Ecto neural progenitor cell (in vitro differentiated cells): ENCODE results near the gene RXFP4.
"Not testable (repeated sequence)": the region's sequence is repeated elsewhere in the genome, so short reads cannot be mapped to it uniquely, and the experiment has no call there.

Source experiments
- DNase-seq: peaks from one replicate; pipeline ENCODE4 v3.0.0-alpha.2; 2018; ENCODE audit warnings: low spot score

The RXFP4 gene, protein sequence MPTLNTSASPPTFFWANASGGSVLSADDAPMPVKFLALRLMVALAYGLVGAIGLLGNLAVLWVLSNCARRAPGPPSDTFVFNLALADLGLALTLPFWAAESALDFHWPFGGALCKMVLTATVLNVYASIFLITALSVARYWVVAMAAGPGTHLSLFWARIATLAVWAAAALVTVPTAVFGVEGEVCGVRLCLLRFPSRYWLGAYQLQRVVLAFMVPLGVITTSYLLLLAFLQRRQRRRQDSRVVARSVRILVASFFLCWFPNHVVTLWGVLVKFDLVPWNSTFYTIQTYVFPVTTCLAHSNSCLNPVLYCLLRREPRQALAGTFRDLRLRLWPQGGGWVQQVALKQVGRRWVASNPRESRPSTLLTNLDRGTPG

DNA sequence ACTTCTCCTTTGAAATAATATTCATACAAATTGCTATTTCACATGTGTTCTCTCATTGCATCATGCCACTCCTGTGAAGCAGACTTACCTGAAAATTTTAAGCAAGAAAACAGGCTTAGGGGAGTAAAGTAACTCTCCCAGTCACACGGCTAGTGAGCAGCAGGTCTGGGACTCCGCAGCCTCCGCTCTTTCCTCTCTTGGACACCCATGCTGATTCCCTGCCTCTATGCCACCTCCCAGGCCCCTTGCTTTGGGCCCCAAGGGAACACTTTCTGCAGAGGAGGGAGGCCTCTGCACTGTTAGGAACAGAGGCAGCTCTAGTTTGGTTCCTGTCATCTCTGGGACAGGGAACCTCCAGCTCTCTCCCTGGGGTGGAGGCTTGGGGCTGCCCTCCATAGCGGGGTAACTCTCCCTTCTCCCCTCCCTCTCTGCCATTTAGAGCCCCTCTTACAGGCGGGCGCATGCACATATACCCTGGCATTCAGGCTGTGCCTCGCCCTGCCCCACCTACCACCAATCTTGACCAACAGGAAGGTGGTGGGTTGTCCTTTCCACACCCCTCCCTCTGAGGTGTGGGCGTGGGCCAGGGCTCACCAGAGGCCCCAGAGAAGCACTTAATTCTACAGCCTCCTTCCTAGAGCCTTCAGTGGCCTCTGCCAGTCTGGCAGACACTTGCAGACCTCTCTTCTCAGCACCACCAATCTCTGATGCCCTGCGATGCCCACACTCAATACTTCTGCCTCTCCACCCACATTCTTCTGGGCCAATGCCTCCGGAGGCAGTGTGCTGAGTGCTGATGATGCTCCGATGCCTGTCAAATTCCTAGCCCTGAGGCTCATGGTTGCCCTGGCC is at the start of gene RXFP4:
Gene RXFP4, plus strand, starts transcription at position 646 of the 852 bp plus-strand sequence. Its CDS starts 72 bp downstream, at position 718.
- DNase-seq: no peak

DNA sequence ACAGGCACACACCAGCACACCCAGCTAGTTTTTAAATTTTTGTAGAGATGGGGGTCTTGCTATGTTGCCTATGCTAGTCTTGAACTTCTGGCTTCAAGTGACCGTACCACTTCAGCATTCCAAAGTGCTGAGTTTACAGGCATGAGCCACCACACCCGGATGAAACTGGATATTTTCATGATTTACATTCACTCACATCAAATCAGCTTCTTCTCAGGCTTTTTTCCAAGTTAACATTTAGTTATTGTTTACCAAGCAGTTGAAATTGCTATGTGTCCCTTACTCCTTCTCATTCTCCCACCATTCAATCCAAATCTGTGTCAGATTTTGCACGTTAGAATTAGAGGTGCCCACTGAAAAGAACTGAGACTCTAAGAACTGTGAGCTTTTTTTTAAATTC is 48.6 kb upstream of the RXFP4 start:
- no peak for DNase-seq

DNA sequence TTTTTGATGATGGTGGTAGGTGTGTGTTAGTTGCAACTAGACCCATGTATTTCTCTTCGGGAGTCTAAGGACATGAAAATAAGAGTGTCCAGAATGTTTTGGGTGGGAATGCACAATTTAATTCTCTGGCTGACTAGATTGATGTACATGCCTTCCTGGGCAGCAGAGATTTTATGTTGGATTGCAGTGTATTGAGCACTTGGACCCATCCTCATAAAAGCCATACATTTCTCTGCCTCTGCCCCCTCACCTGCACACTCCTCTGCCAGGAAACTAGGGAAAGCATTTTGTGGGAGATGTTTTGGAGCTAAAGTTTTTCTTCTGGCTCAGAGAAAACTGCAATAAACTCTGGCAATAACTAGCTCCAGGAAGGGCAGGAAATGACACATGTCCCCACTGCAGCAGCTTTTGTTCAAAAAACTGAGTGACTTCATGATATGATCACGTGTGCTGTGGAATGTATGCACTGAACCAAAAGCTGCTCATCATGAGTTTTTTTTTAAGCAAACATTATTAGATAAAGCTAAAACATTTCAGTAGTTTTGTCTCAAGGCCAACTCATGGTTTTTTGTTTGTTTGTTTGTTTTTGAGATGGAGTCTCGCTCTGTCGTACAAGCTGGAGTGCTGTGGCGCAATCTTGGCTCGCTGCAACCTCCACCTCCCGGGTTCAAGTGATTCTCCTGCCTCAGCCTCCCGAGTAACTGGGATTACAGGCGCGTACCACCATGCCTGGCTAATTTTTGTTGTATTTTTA is 47.9 kb upstream of the RXFP4 start:
- no peak for DNase-seq

DNA sequence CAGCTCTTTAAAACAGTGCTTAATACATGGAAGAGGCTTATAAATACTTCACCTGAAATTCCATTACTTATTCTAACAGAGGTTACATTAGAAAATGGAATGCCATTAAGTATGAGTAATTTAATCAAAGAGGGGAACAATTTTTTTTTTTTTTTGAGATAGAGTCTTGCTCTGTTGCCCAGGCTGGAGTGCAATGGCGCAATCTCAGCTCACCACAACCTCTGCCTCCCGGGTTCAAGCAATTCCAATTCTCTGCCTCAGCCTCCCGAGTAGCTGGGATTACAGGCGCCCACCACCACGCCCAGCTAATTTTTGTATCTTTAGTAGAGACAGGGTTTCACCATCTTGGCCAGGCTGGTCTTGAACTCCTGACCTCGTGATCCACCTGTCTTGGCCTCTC is 45.8 kb upstream of the RXFP4 start:
- not testable (repeated sequence) for DNase-seq

DNA sequence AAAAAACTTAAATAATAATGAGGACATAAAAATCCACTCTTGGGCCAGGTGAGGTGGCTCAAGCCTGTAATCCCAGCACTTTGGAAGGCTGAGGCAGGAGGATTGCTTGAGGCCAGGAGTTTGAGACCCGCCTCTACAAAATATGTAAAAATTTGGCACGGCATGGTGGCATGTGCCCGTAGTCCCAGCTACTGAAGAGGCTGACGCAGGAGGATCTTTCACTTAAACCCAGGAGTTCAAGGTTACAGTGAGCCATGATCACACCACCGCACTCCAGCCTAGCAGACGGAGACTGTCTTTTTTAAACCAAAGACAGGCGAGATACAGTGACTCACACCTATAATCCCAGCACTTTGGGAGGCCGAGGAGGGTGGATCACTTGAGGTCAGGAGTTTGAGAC is 45.0 kb upstream of the RXFP4 start:
- DNase-seq: not testable (repeated sequence)

DNA sequence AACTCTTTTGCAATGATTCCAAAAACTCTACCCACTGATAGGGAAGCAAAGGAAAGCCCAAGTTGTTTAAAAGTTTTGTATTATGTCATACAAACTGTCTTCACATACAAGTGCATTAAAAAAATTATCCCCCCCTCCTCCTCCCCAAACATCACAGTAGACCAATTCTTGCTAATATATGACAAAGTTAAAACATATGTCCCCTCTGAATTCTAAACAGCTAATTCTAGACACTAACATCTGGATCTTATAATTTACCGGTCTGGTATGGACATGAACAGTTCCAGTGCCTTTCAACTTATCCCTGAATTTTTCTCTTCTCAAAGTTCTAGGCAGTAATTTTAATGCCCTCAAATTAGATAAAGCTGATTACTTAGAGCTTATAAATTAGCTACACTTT is 43.7 kb upstream of the RXFP4 start:
- DNase-seq: no peak

DNA sequence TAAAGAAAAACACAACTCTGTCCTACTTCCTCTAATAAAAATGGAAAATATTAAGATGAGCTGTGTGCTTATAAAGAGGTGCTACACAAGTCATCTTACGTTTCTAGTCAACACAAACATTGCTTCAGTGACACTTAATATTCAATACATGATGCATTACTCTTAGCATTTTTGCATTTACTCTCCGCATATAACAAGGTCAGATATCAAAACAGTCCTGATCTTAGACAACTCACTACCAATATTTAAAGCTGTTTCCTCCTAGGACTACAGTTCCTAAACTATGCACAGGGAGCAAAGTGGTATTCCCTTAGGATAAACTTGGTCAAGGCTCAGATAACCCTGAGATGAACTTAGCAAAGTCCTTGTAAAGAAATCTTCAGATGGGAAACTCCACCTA is 42.5 kb upstream of the RXFP4 start:
- DNase-seq: no peak

DNA sequence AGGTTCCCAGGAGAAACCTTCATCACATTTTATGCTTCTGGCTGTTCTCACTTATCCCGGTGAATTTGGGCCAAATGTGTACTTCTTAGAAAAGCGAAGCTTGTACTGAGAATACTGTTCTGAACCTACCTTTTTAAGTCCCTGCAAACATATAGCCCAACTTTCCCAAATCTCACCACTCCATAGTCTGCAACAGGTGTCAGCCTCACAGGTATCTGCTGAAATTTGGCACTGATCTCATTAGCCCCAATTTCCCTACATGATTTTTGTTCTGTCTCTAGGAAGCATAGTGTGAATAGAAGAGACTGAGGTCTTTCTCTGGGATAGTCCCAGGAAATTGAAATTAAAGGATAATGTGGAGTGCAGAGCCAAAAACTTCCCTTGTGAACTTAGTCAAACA is 41.8 kb upstream of the RXFP4 start:
- DNase-seq: no peak

DNA sequence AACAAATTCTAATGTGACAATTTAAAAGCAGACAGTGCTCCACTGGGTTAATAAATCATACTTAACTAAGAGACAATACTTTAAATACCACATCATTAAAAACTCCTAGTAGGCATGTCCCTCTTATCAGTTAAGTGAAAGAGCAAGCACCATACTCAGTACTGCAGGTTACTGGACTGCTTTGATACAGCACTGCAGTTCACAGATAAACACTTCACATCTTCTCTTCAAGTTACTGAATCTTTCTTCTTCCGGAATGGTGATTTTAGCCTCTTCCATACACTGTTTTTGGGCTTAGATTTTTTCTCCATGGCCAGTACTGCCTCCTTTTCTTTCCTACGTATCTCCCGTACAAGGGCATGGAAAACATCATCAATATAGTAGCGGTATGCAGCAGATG is 41.3 kb upstream of the RXFP4 start:
- DNase-seq: no peak

DNA sequence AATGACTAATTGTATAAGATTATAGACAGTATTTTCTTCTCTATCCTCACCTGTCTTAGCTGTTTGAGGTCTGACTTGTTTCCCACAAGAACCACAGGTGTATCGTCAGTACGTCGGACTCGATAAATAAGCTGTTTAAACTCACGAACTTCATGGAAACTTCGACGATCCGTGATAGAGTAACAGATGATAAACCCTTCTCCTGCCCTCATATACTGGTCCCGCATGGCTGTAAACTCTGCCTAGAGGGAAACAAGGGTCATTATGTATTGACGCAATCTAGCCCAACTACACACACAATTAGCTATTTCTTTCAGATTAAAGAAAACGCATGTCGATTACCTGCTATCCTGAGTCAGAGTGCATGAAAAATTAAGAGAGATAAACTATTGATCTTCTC is 37.2 kb upstream of the RXFP4 start:
- DNase-seq: no peak

DNA sequence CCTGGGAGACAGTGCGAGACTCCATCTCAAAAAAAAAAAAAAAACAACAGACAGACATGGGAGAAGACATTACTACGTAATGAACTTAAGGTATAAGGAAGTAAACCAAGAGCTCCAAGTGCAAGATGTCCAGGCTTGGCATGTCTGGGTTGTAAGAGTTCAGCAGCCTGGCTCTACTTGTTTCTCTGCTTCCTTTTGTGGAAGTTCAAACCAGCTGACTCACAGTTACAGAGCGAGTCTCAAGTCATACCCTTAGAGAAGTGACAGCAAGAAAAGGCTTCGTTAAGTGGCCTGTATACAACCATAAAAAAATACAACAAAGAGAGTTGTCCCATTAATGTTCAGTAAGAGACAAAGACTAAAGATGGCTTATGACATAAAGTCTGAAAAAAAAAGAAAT is 31.5 kb upstream of the RXFP4 start:
- DNase-seq: no peak

DNA sequence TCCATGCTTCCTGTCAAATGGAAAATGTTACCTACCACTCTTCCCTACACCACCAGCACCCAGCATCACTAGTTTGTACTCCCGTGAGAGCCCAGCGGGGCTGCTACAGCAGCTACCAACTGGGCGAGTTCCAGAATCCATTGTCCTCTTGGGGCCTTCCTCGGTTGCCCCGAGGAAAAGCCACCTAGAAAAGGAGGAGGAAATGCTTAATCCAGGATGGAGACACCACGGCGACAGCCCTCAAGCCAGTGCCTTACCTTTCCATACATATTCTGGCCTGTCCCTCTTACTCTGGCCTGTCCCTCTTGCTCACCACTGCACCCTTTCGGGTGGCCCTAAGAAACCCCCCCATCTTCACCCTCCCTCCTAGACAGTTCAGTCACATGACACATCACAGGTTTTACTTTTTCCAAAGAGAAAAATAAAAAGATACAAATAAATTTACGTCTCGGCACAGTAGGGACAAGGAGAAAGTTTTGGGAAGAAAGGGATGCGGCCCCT is 30.8 kb upstream of the RXFP4 start:
- DNase-seq: peak; percentile 51

DNA sequence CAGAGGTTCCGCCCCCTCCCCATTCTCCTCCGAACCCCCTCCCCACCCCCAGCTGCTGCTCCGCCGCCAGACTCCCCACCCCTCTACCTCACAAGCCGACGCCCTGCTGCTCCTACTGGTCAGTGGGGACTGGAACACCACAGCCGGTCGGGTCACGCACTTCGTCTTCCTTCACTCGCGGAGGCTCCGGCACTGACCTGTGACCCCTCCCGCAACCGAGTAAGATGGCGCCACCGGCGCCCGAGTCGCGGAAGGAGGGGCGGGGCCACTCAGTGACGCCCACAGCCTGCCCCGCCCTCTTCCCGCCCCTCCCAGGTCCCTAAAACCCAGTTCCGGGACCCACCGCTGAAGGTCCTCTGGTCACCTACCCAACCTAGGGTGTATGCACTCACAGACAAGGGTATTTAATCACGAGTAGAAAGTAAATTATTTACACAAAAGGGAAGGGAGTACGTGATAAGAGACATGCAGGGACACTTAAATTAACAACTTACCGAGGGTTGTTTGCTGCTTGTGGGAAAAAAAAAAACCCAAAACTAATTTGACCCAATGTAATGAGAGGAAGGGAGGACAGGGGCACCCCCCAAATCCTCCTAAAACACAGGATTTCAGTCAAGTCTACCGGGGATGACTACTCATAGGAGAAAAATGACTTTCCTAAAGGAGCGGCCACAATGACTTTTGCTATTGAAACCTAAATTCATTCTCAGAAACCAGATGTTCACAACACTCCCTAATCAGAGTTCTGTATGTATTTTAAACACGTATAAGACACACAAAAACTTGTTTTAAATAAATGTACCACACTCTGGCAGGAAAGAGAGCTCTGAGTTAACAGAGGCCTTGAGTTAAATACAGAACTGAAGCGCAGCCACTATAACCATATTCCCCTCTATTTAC is 30.0 kb upstream of the RXFP4 start, which contains the start of gene RIT1:
Gene RIT1, minus strand, starts transcription at position 194 of the 900 bp plus-strand sequence. CDS start 588 bp downstream, outside the sequence.
- peak; percentile 90 for DNase-seq

DNA sequence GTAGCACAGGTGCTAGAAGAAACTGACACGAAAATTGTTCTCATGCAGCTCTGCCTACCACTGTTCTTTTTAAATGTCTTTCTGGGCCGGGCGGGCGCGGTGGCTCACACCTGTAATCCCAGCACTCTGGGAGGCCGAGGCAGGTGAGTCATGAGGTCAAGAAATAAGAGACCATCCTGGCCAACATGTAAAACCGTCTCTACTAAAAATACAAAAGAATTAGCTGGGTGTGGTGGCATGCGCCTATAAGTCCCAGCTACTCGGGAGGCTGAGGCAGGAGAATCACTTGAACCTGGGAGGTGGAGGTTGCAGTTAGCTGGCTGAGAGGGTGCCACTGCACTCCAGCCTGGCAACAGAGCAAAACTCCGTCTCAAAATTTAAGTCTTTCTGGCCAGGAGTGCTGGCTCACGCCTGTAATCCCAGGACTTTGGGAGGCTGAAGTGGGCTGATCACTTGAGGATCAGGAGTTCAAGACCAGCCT is 29.3 kb upstream of the RXFP4 start:
- no peak for DNase-seq

DNA sequence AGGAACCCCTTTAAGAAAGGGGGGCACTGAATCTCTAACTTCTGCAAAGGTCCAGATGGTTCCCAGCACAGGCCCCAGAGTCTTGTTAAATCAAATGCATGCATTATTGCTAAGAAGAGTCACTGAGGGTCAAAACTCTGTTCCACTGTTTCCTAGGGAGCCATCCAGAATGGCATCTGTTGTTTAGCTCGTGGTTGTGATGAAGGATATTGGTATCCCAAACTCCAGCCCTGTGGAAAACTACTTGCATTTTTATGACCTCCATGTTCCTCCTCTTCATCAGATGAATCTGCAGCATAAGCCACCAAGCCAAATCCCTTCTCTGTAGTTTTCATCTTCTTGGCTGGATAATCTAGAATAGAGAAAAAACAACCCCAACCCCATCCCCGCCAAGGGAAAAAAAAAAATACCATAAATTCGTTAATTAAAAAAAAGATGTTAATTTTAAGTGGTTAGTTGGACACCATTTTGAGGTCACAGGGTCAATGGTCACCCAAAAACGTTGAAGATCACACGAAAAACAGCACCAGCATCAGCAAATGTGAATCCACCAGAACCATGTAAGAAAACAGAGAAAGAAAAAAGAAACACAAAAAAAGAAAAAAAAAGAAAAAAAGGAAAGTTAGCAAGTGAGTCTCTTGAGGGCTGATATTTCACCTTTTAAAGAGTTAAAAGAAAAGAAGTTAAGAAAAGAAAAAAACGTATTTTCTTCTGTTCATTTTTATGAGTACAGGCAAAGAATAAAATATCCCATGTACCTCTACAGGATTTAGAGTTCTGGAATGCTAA is 27.3 kb upstream of the RXFP4 start:
- DNase-seq: no peak

DNA sequence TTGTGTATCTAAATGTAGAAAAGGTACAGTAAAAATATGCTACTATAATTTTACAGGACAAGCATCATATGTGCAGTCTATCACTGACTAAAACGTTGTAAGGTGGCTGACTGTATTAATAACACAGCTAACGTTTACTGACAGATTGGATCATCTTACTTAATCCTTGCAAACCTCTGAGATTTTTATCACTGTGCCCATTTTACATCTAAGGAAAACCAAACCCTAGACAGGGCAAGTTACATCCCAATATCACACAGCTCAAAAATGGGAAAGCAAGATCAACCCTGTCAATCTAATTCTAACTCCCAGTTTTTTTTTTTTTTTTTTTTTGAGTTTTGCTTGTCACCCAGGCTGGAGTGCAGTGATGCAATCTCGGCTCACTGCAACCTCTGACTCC is 22.8 kb upstream of the RXFP4 start:
- no peak for DNase-seq

DNA sequence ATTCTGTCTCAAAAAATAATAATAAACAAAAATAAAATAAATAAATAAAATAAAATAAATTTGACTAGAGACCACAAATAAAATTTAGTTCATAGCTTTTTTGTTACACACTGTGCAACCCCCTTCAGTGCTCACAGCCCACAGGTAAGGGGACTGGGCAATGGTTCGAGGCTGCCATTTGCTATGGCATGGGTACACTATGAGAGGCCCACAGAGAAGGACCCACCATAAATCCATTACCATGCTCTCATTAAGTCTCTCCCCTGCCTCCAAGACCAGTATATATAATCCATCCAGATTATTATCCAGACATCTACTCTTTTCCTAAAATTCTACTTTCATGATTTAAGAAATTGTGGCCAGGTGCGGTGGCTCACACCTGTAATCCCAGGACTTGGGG is 21.6 kb upstream of the RXFP4 start:
- DNase-seq: no peak

DNA sequence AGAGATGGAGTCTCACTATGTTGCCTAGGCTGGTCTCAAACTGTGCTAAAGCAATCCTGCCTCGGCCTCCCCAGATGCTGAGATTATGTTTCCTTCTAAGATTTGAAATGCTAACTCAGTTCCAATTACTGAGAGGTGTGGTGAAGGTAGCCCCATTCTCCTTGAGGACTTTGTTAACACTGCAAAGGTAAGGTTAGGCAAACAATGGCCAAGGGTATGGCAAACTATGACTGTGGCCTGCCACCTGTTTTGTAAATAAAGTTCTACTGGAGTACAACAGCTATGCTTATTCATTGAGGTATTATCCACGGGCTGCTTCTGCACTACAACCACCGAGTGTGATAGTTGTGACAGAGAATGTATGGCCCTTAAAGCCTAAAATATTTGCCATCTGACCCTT is 20.7 kb upstream of the RXFP4 start:
- DNase-seq: no peak

DNA sequence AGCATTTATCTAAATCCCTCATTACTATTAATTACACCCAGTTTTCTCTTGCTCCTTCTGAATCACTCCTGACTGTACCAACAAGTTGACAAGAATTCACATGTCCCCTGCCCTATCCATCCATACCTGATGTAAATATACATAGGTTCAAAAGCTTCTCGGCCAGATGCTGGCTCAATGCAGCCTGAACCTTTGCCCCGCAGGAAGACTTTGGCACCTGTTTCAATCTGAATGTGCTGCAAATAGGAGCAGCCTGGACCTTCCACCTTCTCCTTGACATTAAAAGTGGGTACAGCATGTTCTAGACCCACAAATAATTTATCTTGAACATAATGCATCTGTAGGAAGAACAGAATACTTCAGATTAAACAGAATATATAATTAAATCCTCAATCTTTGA is 15.9 kb upstream of the RXFP4 start:
- no peak for DNase-seq

DNA sequence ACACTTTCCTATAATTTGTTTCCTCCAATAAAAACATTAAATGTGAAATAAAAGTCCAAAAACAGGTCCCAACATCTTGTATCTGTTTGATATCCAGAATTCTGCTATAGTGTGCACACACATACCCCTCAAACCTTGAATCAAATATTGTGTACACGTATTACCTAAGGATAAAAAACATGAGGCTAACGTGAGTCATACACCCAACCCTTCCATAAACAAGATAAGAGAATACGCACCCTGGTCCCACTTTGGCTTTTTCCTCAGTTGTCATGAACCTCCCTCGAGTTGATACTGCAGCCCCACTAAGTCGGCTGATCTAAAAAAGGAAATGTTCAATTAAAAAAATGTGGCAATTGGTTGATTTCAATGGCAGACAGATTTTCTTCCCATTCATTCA is 12.4 kb upstream of the RXFP4 start:
- no peak for DNase-seq
